HCT116 (cell line): Measurements from ENCODE around the gene BLOC1S3.

Experiments
- CTCF ChIP-seq, 3 experiments: fragments of 200-600 bp in 1 of 3; sonication (generic) in 1 of 3; IDR thresholded peaks in 2 of 3; conservative IDR thresholded peaks in 1 of 3; 2 replicates each; pipeline ENCODE4 v1.5.1; 2012 to 2017; ENCODE audit warnings: low read depth in 2 of 3, low read length in 2 of 3, antibody characterized with exemption in 1 of 3, borderline replicate concordance in 1 of 3, control low read depth in 1 of 3, mild to moderate bottlenecking in 1 of 3, mixed read lengths in 1 of 3, mixed run types in 1 of 3, moderate library complexity in 1 of 3; ENCODE audit not compliant: insufficient read depth in 1 of 3
- EGR1 ChIP-seq: IDR thresholded peaks from 2 replicates; pipeline ENCODE4 v1.6.1; 2012; ENCODE audit warnings: low read depth
- EZH2 ChIP-seq: fragments of 200-600 bp; sonication (generic); IDR thresholded peaks from 2 replicates; pipeline ENCODE4 v1.6.1; 2017; ENCODE audit warnings: antibody characterized with exemption, mixed run types
- EZH2phosphoT487 ChIP-seq: fragments of 200-600 bp; IDR thresholded peaks from 2 replicates; pipeline ENCODE4 v1.6.1; 2018; ENCODE audit warnings: antibody characterized with exemption, borderline replicate concordance
- MAX ChIP-seq: IDR thresholded peaks from 2 replicates; pipeline ENCODE4 v1.6.1; 2012
- POLR2A ChIP-seq: IDR thresholded peaks from 2 replicates; pipeline ENCODE4 v1.7.0; 2011; ENCODE audit warnings: borderline replicate concordance; ENCODE audit not compliant: insufficient read depth, insufficient read length; ENCODE audit errors: extremely low read depth
- POLR2AphosphoS5 ChIP-seq: IDR thresholded peaks from 2 replicates; pipeline ENCODE4 v1.6.1; 2011; ENCODE audit warnings: mild to moderate bottlenecking, low read depth, low read length, moderate library complexity
- ZNF274 ChIP-seq: fragments of 200-500 bp; sonication (Bioruptor generic); IDR thresholded peaks from 2 replicates; pipeline ENCODE4 v1.6.1; 2014; ENCODE audit warnings: mild to moderate bottlenecking, low read depth, low read length, inconsistent platforms

- TF ChIP-seq POLR2A (no peak), ZNF274 (no peak), EZH2phosphoT487 (no peak), CTCF (IDR thresholded peaks at IDR 0.05 in 2 of 3, conservative IDR thresholded peaks at IDR 0.05 in 1 of 3; ENCODE audit: borderline replicate concordance in 1 of 3, insufficient read depth in 1 of 3, low read depth in 2 of 3, low read length in 2 of 3) (no peak), POLR2AphosphoS5 (no peak), MAX (no peak), EGR1 (no peak), EZH2 (no peak)
Observed at GRCh38 chr19:45133661-45134060, 44.9 kb upstream of the BLOC1S3 start.
